Measurements from ENCODE around the gene GALNTL6.

GRCh38 chr4:172601195-172601594 is 788.0 kb downstream of the GALNTL6 start:
- no peak for TF ChIP-seq CTCF (IDR thresholded peaks at IDR 0.05; ENCODE audit: extremely low read depth in 1 of 2, insufficient read depth in 1 of 2, low read depth in 1 of 2, low read length in 2 of 2)
- no peak for TF ChIP-seq POLR2A (IDR thresholded peaks at IDR 0.05; ENCODE audit: low read depth, low read length)
- TF ChIP-seq POLR2AphosphoS5 (IDR thresholded peaks at IDR 0.05; ENCODE audit: insufficient read depth, low read depth, low read length), result no peak
- no peak for TF ChIP-seq MYC (IDR thresholded peaks at IDR 0.05; ENCODE audit: low read depth, low read length)
- TF ChIP-seq FOS (IDR thresholded peaks at IDR 0.05; ENCODE audit: borderline replicate concordance, insufficient read depth, low read length), result no peak

Data from endothelial cell of umbilical vein (primary cell).